ENCODE data around the gene AFP.

AFP gene

GRCh38 chr4:73456177-73457022 is 20.4 kb downstream of the AFP start:
- Histone ChIP-seq H3K9ac (no peak overlapping the region), H3K27ac (no peak overlapping the region), H3K4me1 (ENCODE audit: low read depth, poor library complexity, severe bottlenecking) (no peaks in the 10 kb centered on the region), H3K4me2 (no peak overlapping the region), H3K36me3 (ENCODE audit: insufficient read depth) (no peaks in the 10 kb centered on the region), H3K79me2 (ENCODE audit: insufficient read depth, low read depth) (no peaks in the 10 kb centered on the region), H4K20me1 (ENCODE audit: insufficient read depth) (no peaks in the 10 kb centered on the region), H3K4me3 (IDR thresholded peaks at IDR 0.05; ENCODE audit: insufficient read depth, low read depth, low read length) (no peak overlapping the region), H3K27me3 (ENCODE audit: insufficient read depth, low read depth) (no peaks in the 10 kb centered on the region), H2AFZ (ENCODE audit: low read depth) (no peak overlapping the region)
- TF ChIP-seq, protein P1, sequence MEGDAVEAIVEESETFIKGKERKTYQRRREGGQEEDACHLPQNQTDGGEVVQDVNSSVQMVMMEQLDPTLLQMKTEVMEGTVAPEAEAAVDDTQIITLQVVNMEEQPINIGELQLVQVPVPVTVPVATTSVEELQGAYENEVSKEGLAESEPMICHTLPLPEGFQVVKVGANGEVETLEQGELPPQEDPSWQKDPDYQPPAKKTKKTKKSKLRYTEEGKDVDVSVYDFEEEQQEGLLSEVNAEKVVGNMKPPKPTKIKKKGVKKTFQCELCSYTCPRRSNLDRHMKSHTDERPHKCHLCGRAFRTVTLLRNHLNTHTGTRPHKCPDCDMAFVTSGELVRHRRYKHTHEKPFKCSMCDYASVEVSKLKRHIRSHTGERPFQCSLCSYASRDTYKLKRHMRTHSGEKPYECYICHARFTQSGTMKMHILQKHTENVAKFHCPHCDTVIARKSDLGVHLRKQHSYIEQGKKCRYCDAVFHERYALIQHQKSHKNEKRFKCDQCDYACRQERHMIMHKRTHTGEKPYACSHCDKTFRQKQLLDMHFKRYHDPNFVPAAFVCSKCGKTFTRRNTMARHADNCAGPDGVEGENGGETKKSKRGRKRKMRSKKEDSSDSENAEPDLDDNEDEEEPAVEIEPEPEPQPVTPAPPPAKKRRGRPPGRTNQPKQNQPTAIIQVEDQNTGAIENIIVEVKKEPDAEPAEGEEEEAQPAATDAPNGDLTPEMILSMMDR (conservative IDR thresholded peaks at IDR 0.05; ENCODE audit: low read depth, low read length): no peak

DNA sequence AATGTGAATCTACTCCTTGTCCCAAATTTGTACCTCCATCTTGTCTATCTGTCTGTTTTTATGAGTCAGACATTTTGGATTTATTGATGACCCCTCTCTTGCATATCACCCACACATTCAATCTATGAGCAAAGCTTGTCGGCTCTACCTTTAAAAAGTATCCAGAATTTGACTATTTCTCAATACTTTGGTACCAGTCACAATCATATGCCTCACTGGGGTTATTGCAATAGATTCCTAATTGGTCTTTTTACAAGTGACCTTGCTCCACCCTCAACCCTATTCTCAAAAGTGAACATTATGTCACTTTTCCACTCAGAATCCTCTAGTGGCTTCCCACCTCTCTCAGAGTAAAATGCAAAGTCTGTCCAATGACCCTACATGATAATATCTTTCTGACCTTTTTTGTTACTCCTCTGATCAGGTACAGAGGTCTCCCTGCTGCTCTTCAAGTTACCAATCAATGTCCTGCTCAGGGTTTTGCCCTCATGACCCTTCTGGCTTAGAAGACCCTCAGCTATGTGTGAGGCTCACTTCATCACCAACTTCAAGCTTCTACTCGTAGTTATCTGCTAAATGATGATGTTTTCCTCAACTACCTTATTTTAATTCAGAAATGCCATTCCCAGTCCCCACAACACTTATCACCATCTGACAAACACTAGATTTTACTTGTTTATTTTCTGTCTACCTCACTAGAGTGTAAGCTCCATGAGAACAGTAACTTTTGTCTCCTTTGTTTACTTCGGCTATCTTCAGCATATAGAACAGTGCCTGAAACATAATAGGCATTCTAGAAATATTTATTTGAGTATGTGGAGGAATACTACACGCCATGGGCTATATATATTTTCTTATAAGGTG is 22.4 kb downstream of the AFP start:
- Histone ChIP-seq H3K4me2 (no peak overlapping the region), H3K9ac (no peak overlapping the region), H3K36me3 (ENCODE audit: insufficient read depth) (no peaks in the 10 kb centered on the region), H4K20me1 (ENCODE audit: insufficient read depth) (no peaks in the 10 kb centered on the region), H3K27me3 (ENCODE audit: insufficient read depth, low read depth) (no peaks in the 10 kb centered on the region), H2AFZ (ENCODE audit: low read depth) (no peak overlapping the region), H3K4me1 (ENCODE audit: low read depth, poor library complexity, severe bottlenecking) (no peaks in the 10 kb centered on the region), H3K4me3 (IDR thresholded peaks at IDR 0.05; ENCODE audit: insufficient read depth, low read depth, low read length) (no peak overlapping the region), H3K79me2 (ENCODE audit: insufficient read depth, low read depth) (no peaks in the 10 kb centered on the region), H3K27ac (no peak overlapping the region)
- TF ChIP-seq, protein P1 (conservative IDR thresholded peaks at IDR 0.05; ENCODE audit: low read depth, low read length): no peak

- Histone ChIP-seq H3K79me2 (ENCODE audit: insufficient read depth, low read depth) (no peaks in the 10 kb centered on the region), H3K9ac (no peak overlapping the region), H3K4me2 (no peak overlapping the region), H3K36me3 (ENCODE audit: insufficient read depth) (no peaks in the 10 kb centered on the region), H3K4me1 (ENCODE audit: low read depth, poor library complexity, severe bottlenecking) (no peaks in the 10 kb centered on the region), H3K27me3 (ENCODE audit: insufficient read depth, low read depth) (no peaks in the 10 kb centered on the region), H3K27ac (no peak overlapping the region), H2AFZ (ENCODE audit: low read depth) (no peak overlapping the region), H3K4me3 (IDR thresholded peaks at IDR 0.05; ENCODE audit: insufficient read depth, low read depth, low read length) (no peak overlapping the region), H4K20me1 (ENCODE audit: insufficient read depth) (no peaks in the 10 kb centered on the region)
- TF ChIP-seq, protein P1 (conservative IDR thresholded peaks at IDR 0.05; ENCODE audit: low read depth, low read length): no peak
These were observed 23.0 kb downstream of the AFP start for GRCh38 chr4:73459048-73459421.

DNA sequence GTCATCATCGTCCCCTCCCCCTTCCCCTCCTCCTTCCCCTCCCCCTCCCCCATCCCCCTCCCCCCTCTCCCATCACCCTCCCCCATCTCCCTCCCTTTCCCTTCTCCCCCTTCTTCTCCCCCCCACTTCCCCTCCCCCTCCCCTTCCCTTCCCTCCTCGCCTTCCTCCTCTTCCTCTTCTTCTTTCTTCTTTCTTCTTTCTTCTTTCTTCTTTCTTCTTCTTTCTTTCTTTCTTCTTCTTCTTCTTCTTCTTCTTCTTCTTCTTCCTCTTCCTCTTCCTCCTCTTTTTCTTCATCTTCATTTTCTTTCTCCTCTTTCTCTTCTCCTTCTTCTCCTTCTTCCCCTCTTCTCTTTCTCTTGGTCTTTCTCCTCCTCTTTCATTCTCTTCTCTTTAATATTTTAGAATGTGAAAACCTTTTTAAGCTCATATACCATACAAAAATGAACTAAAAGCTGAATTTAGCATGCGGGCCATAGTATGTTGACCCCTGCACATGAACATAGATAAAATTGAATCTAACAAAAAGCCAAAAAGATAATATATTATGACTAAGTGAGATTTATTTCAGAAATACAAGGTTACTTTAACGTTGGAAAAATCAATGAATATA is 25.0 kb downstream of the AFP start:
- no peaks in the 10 kb centered on the region for H3K79me2 ChIP-seq (ENCODE audit: insufficient read depth, low read depth)
- H2AFZ ChIP-seq (ENCODE audit: low read depth): no peak overlapping the region
- TF ChIP-seq, protein P1 (conservative IDR thresholded peaks at IDR 0.05; ENCODE audit: low read depth, low read length): no peak

More for the DNA sequence above, 25.0 kb downstream of the AFP start:
- H3K27me3 ChIP-seq (ENCODE audit: insufficient read depth, low read depth): no peaks in the 10 kb centered on the region
- no peaks in the 10 kb centered on the region for H3K4me1 ChIP-seq (ENCODE audit: low read depth, poor library complexity, severe bottlenecking)
- H3K9ac ChIP-seq: no peak overlapping the region
- no peak overlapping the region for H3K27ac ChIP-seq
- no peaks in the 10 kb centered on the region for H3K36me3 ChIP-seq (ENCODE audit: insufficient read depth)
- no peak overlapping the region for H3K4me2 ChIP-seq
- H4K20me1 ChIP-seq (ENCODE audit: insufficient read depth): no peaks in the 10 kb centered on the region
- no peak overlapping the region for H3K4me3 ChIP-seq (IDR thresholded peaks at IDR 0.05; ENCODE audit: insufficient read depth, low read depth, low read length)
